ENCODE measurements around the gene CAMSAP1.

DNA sequence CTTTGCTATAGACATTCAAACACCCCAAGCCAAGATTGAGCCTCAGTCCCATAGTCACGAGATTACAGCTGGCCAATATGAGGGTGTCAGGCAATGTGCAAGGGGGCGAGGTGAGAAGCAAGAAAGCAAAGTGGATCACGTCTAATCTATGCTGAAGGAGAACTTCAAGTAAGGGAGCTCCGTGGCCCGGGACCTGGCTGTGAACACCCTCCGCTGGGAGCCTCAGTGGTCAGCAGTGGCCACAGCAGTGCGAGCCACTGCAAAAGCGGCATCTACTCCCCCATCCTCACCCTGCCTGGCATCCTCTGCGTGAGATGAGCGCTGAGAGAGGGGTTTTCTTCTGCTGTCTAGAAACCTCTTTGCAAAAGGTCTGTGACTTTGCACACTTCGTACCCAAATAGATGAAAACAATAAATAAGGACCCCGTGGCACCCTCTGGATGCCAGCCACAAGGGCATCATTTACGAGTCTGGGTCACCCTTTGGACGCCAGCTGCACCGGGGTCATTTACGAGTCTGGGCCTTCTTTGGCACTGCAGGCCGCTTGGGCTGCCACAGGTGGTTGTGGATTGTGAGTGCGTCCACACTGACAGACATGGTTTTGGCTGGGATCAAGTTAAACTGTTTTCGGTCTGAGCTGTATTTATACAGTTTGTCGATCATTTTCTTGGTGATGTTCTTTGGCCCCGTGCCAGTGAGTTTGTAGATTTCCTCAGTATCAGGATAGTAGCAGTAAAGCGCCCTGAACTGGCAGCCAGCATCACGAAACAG lies 96.4 kb downstream of the CAMSAP1 start:
- TF ChIP-seq, protein P1, sequence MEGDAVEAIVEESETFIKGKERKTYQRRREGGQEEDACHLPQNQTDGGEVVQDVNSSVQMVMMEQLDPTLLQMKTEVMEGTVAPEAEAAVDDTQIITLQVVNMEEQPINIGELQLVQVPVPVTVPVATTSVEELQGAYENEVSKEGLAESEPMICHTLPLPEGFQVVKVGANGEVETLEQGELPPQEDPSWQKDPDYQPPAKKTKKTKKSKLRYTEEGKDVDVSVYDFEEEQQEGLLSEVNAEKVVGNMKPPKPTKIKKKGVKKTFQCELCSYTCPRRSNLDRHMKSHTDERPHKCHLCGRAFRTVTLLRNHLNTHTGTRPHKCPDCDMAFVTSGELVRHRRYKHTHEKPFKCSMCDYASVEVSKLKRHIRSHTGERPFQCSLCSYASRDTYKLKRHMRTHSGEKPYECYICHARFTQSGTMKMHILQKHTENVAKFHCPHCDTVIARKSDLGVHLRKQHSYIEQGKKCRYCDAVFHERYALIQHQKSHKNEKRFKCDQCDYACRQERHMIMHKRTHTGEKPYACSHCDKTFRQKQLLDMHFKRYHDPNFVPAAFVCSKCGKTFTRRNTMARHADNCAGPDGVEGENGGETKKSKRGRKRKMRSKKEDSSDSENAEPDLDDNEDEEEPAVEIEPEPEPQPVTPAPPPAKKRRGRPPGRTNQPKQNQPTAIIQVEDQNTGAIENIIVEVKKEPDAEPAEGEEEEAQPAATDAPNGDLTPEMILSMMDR (IDR thresholded peaks at IDR 0.05), result no peak
- TF ChIP-seq EZH2 (IDR thresholded peaks at IDR 0.05; ENCODE audit: borderline replicate concordance, insufficient read depth, low read depth, low read length, poor library complexity, severe bottlenecking), result no peak
